ENCODE results near the gene GRIK2. TPM values are rescaled to one million over a fixed set of nuclear protein-coding genes. Genes with fewer than 3 reads are reported as not detected.

Gene GRIK2
- total and polyA plus RNA-seq, 2 of the 4 experiments (the other 2 are of a cell fraction) = 8.2 to 15.2 TPM

DNA sequence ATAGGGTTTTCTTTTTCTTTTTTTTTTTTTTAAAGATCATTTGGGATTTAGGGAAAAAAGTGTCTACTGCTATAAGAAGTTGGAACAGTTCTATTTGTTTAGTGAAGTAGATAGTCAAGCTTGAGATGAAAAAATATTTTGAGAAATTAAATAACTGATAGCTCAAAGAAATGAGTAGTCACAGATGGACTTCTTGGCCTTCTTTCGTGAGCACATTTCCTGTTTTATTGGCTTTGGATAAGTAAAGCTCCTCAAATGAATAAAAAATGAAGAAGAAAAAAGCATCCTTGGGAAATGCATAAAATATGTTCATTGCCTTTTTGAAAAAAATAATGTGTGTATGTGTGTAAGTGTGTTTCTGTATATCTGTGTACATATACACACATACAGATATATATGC lies 515.9 kb downstream of the GRIK2 start:
- Histone ChIP-seq H3K18ac (ENCODE audit: low read depth, low read length) (no peak overlapping the region), H2AK9ac (replicated peaks; ENCODE audit: low read depth, low read length, poor library complexity) (no peak overlapping the region), H3K79me1 (ENCODE audit: low read depth in 1 of 2, low read length in 2 of 2) (no peaks in the 10 kb centered on the region), H3K23ac (ENCODE audit: low read depth, low read length) (no peak overlapping the region), H3K36me3 (ENCODE audit: control insufficient read depth, insufficient read depth, low read length) (no peaks in the 10 kb centered on the region), H4K20me1 (ENCODE audit: insufficient read depth, low read length) (no peaks in the 10 kb centered on the region), H3K4ac (ENCODE audit: low read depth, low read length) (no peak overlapping the region), H3K14ac (replicated peaks; ENCODE audit: low read depth, low read length) (no peak overlapping the region), H2AK5ac (ENCODE audit: low read depth, low read length) (no peak overlapping the region), H3K27me3 (ENCODE audit: control insufficient read depth, insufficient read depth, low read length) (no peaks in the 10 kb centered on the region), H2AFZ (replicated peaks; ENCODE audit: low read length, poor library complexity) (no peak overlapping the region), H4K91ac (ENCODE audit: insufficient read depth, low read depth, low read length) (no peak overlapping the region), H3K9me3 (ENCODE audit: control insufficient read depth, insufficient read depth, low read length) (no peaks in the 10 kb centered on the region), H2BK120ac (ENCODE audit: low read depth, low read length) (no peak overlapping the region), H3K9ac (ENCODE audit: low read depth, low read length) (no peak overlapping the region), H4K8ac (ENCODE audit: low read depth in 2 of 2, low read length in 2 of 2) (no peak overlapping the region), H3K4me1 (ENCODE audit: control insufficient read depth, insufficient read depth, low read length) (no peaks in the 10 kb centered on the region), H2BK5ac (ENCODE audit: low read depth, low read length, poor library complexity, severe bottlenecking) (no peak overlapping the region), H3K4me2 (ENCODE audit: low read depth, low read length) (no peak overlapping the region), H2BK20ac (ENCODE audit: low read depth, low read length) (no peak overlapping the region), H2BK15ac (ENCODE audit: low read depth, low read length) (no peak overlapping the region), H3K27ac (ENCODE audit: insufficient read depth, low read length) (no peak overlapping the region), H3K56ac (ENCODE audit: extremely low read depth, insufficient read depth, low read length) (no peak overlapping the region), H4K5ac (ENCODE audit: low read depth, low read length) (no peak overlapping the region), H3K9me1 (ENCODE audit: insufficient read depth, low read length) (no peaks in the 10 kb centered on the region), H3K4me3 (ENCODE audit: insufficient read depth, low read depth, low read length) (no peak overlapping the region)
- WGBS, 2 experiments (ENCODE audit: extremely low coverage in 2 of 2, insufficient read length in 1 of 2) = no CpG with 5 or more reads among the region's 1 CpG
- TF ChIP-seq SMC3 (IDR thresholded peaks at IDR 0.05; ENCODE audit: low read depth, low read length) (no peak), RFX5 (IDR thresholded peaks at IDR 0.05; ENCODE audit: low read depth, low read length) (no peak), CEBPB (IDR thresholded peaks at IDR 0.05; ENCODE audit: low read depth, low read length) (no peak), USF2 (IDR thresholded peaks at IDR 0.05; ENCODE audit: low read depth, low read length) (no peak), ELK1 (IDR thresholded peaks at IDR 0.05; ENCODE audit: borderline replicate concordance, low read depth, low read length) (no peak), CHD1 (IDR thresholded peaks at IDR 0.05; ENCODE audit: low read depth, low read length) (no peak), FOS (IDR thresholded peaks at IDR 0.05; ENCODE audit: low read depth, low read length) (no peak), RAD21 (IDR thresholded peaks at IDR 0.05; ENCODE audit: low read length) (no peak), BHLHE40 (IDR thresholded peaks at IDR 0.05; ENCODE audit: low read depth, low read length) (no peak), NFE2L2 (IDR thresholded peaks at IDR 0.05; ENCODE audit: low read depth, low read length) (no peak)
- intact Hi-C loops (cut with micrococcal nuclease) (no loop called here), dilution Hi-C loops (cut with HindIII; ENCODE audit: low sequenced_read_pairs, unreplicated experiment) (no loop called here), in situ Hi-C loops (cut with MboI; ENCODE audit: low sequenced_read_pairs) (no loop called here)
- BruUV-seq (replicated peaks) = no TSS peak
- ATAC-seq (ENCODE audit: low read depth) = no peak
- ChIA-PET CTCF (interaction anchor here (0.6 kb wide), 1 partner anchor 28 kb away, joined by 3 read pairs; no protein-coding TSS in a partner anchor), POLR2A (ENCODE audit: unreplicated experiment) (no interaction called here)
- DNase-seq = no peak

Measured in IMR-90 (cell line).